IMR-90 (cell line): ENCODE measurements around the gene ATG12. TPM values are rescaled to one million over a fixed set of nuclear protein-coding genes. Genes with fewer than 3 reads are reported as not detected.

ENCODE experiments used
- ATAC-seq: fragments of 200-7000 bp; cut with Tn5 transposase; 2 replicates; pipeline ENCODE4 v1.9.1; 2020; ENCODE audit warnings: low read depth, mild to moderate bottlenecking, moderate library complexity
- BruUV-seq: library from RNA; stranded (reverse); fragments of 400-500 nt; replicated peaks from 2 replicates; lab custom pipeline; 2021; lab: Mats Ljungman, UMichigan
- CTCF ChIA-PET: fragments of 300-600 bp; formaldehyde crosslinking; extraction: SDS; loops from one replicate; lab custom pipeline; 2021; ENCODE audit warnings: antibody characterized with exemption; lab: Yijun Ruan, JAX
- POLR2A ChIA-PET: fragments of 300-600 bp; sonication (Branson Sonifier 250); formaldehyde crosslinking; loops from one replicate; lab custom pipeline; 2022; ENCODE audit warnings: antibody characterized with exemption; ENCODE audit not compliant: unreplicated experiment; lab: Charles Lee
- DNase-seq: peaks from one replicate; pipeline ENCODE4 v3.0.0; 2013
- H2AFZ ChIP-seq: replicated peaks from 2 replicates; pipeline ENCODE3; 2013; ENCODE audit warnings: low read length, mild to moderate bottlenecking; ENCODE audit not compliant: poor library complexity
- H2AK5ac ChIP-seq: 2 replicates; pipeline ENCODE4 v1.6.1; 2013; ENCODE audit warnings: low read depth, low read length, inconsistent platforms
- H2AK9ac ChIP-seq: replicated peaks from 2 replicates; pipeline ENCODE3; 2013; ENCODE audit warnings: mild to moderate bottlenecking, low read depth, low read length, moderate library complexity; ENCODE audit not compliant: poor library complexity
- H2BK120ac ChIP-seq: 2 replicates; pipeline ENCODE4 v1.6.1; 2013; ENCODE audit warnings: low read depth, low read length, inconsistent platforms
- H2BK15ac ChIP-seq: 3 replicates; pipeline ENCODE4 v1.6.1; 2013; ENCODE audit warnings: low read depth, low read length, inconsistent platforms
- H2BK20ac ChIP-seq: 2 replicates; pipeline ENCODE4 v1.6.1; 2013; ENCODE audit warnings: low read depth, mild to moderate bottlenecking, inconsistent platforms, low read length, moderate library complexity
- H2BK5ac ChIP-seq: 2 replicates; pipeline ENCODE4 v1.6.1; 2013; ENCODE audit warnings: mild to moderate bottlenecking, low read depth, low read length, inconsistent platforms; ENCODE audit not compliant: poor library complexity, severe bottlenecking
- H3K14ac ChIP-seq: replicated peaks from 2 replicates; pipeline ENCODE4 v1.6.1; 2013; ENCODE audit warnings: low read depth, low read length, inconsistent platforms
- H3K18ac ChIP-seq: 2 replicates; pipeline ENCODE4 v1.6.1; 2013; ENCODE audit warnings: low read depth, low read length, control low read depth
- H3K23ac ChIP-seq: 2 replicates; pipeline ENCODE4 v1.6.1; 2013; ENCODE audit warnings: low read depth, low read length, inconsistent platforms
- H3K27ac ChIP-seq: 2 replicates; pipeline ENCODE4 v1.5.1; 2013; ENCODE audit warnings: mild to moderate bottlenecking, control low read depth, low read length; ENCODE audit not compliant: insufficient read depth
- H3K27me3 ChIP-seq: 2 replicates; pipeline ENCODE4 v1.6.1; 2013; ENCODE audit warnings: low read length; ENCODE audit not compliant: control insufficient read depth, insufficient read depth
- H3K36me3 ChIP-seq: 2 replicates; pipeline ENCODE4 v1.6.1; 2013; ENCODE audit warnings: low read length, mixed read lengths; ENCODE audit not compliant: control insufficient read depth, insufficient read depth
- H3K4ac ChIP-seq: 2 replicates; pipeline ENCODE4 v1.6.1; 2013; ENCODE audit warnings: low read depth, low read length, inconsistent platforms
- H3K4me1 ChIP-seq: 2 replicates; pipeline ENCODE4 v1.6.1; 2013; ENCODE audit warnings: low read length, mixed read lengths; ENCODE audit not compliant: control insufficient read depth, insufficient read depth
- H3K4me2 ChIP-seq: 2 replicates; pipeline ENCODE4 v1.6.1; 2013; ENCODE audit warnings: low read depth, mild to moderate bottlenecking, control low read depth, low read length, moderate library complexity
- H3K4me3 ChIP-seq: 2 replicates; pipeline ENCODE4 v1.5.1; 2013; ENCODE audit warnings: low read depth, mild to moderate bottlenecking, control low read depth, low read length, moderate library complexity; ENCODE audit not compliant: insufficient read depth
- H3K56ac ChIP-seq: 2 replicates; pipeline ENCODE4 v1.6.1; 2013; ENCODE audit warnings: low read length, inconsistent platforms; ENCODE audit not compliant: insufficient read depth; ENCODE audit errors: extremely low read depth
- H3K79me1 ChIP-seq, 2 experiments: 2 replicates each; pipeline ENCODE4 v1.6.1; 2013; ENCODE audit warnings: low read length in 2 of 2, inconsistent platforms in 1 of 2, low read depth in 1 of 2
- H3K9ac ChIP-seq: 2 replicates; pipeline ENCODE4 v1.6.1; 2013; ENCODE audit warnings: low read depth, low read length, control low read depth
- H3K9me1 ChIP-seq: 2 replicates; pipeline ENCODE4 v1.6.1; 2013; ENCODE audit warnings: low read length, inconsistent platforms; ENCODE audit not compliant: insufficient read depth
- H3K9me3 ChIP-seq: 2 replicates; pipeline ENCODE4 v1.6.1; 2013; ENCODE audit warnings: low read length; ENCODE audit not compliant: control insufficient read depth, insufficient read depth
- H4K20me1 ChIP-seq: 2 replicates; pipeline ENCODE4 v1.6.1; 2013; ENCODE audit warnings: low read length, inconsistent platforms; ENCODE audit not compliant: insufficient read depth
- H4K5ac ChIP-seq: 2 replicates; pipeline ENCODE4 v1.6.1; 2013; ENCODE audit warnings: mild to moderate bottlenecking, low read depth, low read length, control low read depth
- H4K8ac ChIP-seq, 2 experiments: 2 replicates each; pipeline ENCODE4 v1.6.1; 2013; ENCODE audit warnings: low read depth in 2 of 2, low read length in 2 of 2, control low read depth in 1 of 2, inconsistent platforms in 1 of 2
- H4K91ac ChIP-seq: 2 replicates; pipeline ENCODE4 v1.6.1; 2013; ENCODE audit warnings: low read depth, low read length, inconsistent platforms; ENCODE audit not compliant: insufficient read depth
- CEBPB ChIP-seq: IDR thresholded peaks from 2 replicates; pipeline ENCODE4 v1.6.1; 2012; ENCODE audit warnings: low read depth, low read length, improper control_type of control experiment
- MAFK ChIP-seq: IDR thresholded peaks from 2 replicates; pipeline ENCODE4 v1.6.1; 2012; ENCODE audit warnings: low read depth, low read length, improper control_type of control experiment
- WGBS, 2 experiments: methylation state at CpG; one replicate each; pipeline versions ENCODE4 v1.1.5 to v1.1.7; 2013; ENCODE audit warnings: missing lambda C conversion rate in 2 of 2; ENCODE audit not compliant: insufficient read length in 1 of 2; ENCODE audit errors: extremely low coverage in 2 of 2; 5-methylcytosine and 5-hydroxymethylcytosine counted together
- dilution Hi-C: fragments of 300-500 bp; cut with HindIII; formaldehyde crosslinking; loops from one replicate; pipeline ENCODE4 v1.14.3; 2018; ENCODE audit warnings: low sequenced_read_pairs; ENCODE audit not compliant: unreplicated experiment
- in situ Hi-C: fragments of 300-500 bp; cut with MboI; formaldehyde crosslinking; loops from 3 replicates; pipeline ENCODE4 v1.14.3; 2019; ENCODE audit warnings: low sequenced_read_pairs, inconsistent platforms, mixed read lengths
- intact Hi-C: fragments of 100-400 bp; cut with micrococcal nuclease; formaldehyde crosslinking; loops from 2 replicates; pipeline ENCODE4 v1.10.0; 2022
- polyA plus RNA-seq, 3 experiments: library from polyadenylated mRNA; depleted of rRNA; stranded (reverse); fragments of >200 nt; gene quantifications; 2 replicates each; pipeline ENCODE4 v1.2.3, GENCODE V29; 2012; ENCODE audit warnings: low replicate concordance in 1 of 3
- total RNA-seq: library from RNA; depleted of rRNA; stranded (reverse); fragments of >200 nt; gene quantifications from 2 replicates; pipeline ENCODE4 v1.2.3, GENCODE V29; 2012

Gene ATG12
- total and polyA plus RNA-seq, 2 of the 4 experiments (the other 2 are of a cell fraction) = 68.0 to 95.7 TPM

DNA sequence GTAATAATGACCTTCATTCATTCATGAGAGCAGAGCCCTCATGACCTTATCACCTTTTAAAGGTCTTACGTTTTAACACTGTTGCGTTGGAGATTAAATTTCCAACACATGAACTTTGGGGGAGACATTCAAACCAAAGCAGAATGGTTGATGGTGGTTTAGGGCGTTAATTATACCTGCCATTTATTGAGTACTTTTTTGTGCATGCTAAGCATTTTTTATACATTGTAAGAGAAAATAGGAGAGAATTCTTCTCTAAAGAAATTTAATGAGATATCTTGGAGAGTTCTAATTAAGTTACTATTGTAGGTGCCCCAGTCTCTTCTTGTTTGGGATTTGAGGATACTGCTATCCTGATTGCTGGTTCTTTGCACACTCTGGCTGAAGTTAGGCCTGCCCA, 12.8 kb upstream of the ATG12 start:
- TF ChIP-seq CEBPB (no peak), MAFK (peak; percentile 80)
- no CpG with 5 or more reads among the region's 3 CpGs for WGBS, 2 experiments
- no peak overlapping the region for H4K8ac ChIP-seq
- intact Hi-C loops (no loop called here), dilution Hi-C loops (no loop called here), in situ Hi-C loops (no loop called here)
- H4K5ac ChIP-seq = no peak overlapping the region
- DNase-seq (no peak), ATAC-seq (no peak)
- H3K9me1 ChIP-seq = peaks cover 3% of the 10 kb centered on the region
- no peaks in the 10 kb centered on the region for H3K9me3 ChIP-seq
- H2BK5ac ChIP-seq = no peak overlapping the region
- no peak overlapping the region for H2AK5ac ChIP-seq
- no peaks in the 10 kb centered on the region for H3K36me3 ChIP-seq
- H3K27me3 ChIP-seq = no peaks in the 10 kb centered on the region
- H2BK20ac ChIP-seq = no peak overlapping the region
- H2AFZ ChIP-seq = no peak overlapping the region
- no peak overlapping the region for H3K4ac ChIP-seq
- no peak overlapping the region for H3K4me2 ChIP-seq
- H2BK120ac ChIP-seq = no peak overlapping the region
- H3K18ac ChIP-seq = no peak overlapping the region
- H3K4me1 ChIP-seq = peaks cover 14% of the 10 kb centered on the region
- H3K27ac ChIP-seq = no peak overlapping the region
- H3K79me1 ChIP-seq = peaks cover 20 to 51% of the 10 kb centered on the region in 2 experiments
- H3K14ac ChIP-seq = no peak overlapping the region
- H4K91ac ChIP-seq = no peak overlapping the region
- no peak overlapping the region for H3K9ac ChIP-seq
- H3K23ac ChIP-seq = no peak overlapping the region
- peaks cover 49% of the 10 kb centered on the region for H4K20me1 ChIP-seq
- POLR2A ChIA-PET = no interaction called here
- H3K56ac ChIP-seq = no peak overlapping the region
- no peak overlapping the region for H2AK9ac ChIP-seq
- CTCF ChIA-PET = no interaction called here
- no TSS peak for BruUV-seq
- no peak overlapping the region for H2BK15ac ChIP-seq
- no peak overlapping the region for H3K4me3 ChIP-seq
